LHCN-M2 (cell line): ENCODE data around the gene RAMACL. TPM values are rescaled to one million over a fixed set of nuclear protein-coding genes. Genes with fewer than 3 reads are reported as not detected.
"Not testable (repeated sequence)": the region's sequence is repeated elsewhere in the genome, so short reads cannot be mapped to it uniquely, and the experiment has no call there.

ENCODE experiments used
- DNase-seq: peaks from one replicate; pipeline ENCODE4 v3.0.0-alpha.2; 2012; ENCODE audit warnings: low read depth
- total RNA-seq: library from RNA; depleted of rRNA; stranded (reverse); fragments of >200 nt; gene quantifications from 2 replicates; pipeline ENCODE4 v1.2.3, GENCODE V29; 2014

Gene RAMACL
- total RNA-seq, 1 experiment from 2014 or later: 0.06 TPM

DNA sequence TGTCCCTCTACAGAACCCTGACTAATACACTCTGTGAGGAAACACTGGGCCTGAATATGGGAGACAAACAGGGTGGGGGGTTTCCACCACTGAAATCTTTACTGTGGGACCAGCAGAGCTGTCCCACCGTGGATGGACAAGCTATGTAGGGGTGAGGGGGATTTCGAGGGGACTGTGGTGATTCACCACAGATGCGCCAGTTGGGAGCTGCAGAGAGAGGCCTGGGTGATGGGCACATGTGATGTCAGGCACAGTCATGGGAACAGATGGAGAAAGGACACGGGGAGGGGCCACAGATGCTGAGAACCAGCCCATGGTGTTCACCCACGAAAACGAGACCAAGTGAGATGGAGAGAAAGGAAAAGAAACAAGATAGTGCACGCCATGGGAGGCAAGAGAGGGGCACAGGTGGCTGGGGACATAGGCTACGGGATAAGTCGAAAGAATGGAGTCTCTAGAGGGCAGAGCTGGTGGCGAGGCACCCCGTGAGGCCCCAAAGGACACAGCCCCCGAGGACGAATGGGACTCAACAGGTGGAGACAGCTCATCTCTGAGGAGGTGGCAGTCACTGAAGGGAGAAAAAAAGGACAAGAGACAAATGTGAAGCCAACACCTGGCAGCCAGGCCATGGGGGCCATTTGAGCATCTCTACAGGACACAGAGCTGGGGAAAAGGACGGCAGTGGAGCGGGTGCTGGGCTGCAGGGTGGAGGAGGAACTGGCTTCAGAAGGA, 10.5 kb upstream of the RAMACL start:
- peak; percentile 22 for DNase-seq

DNA sequence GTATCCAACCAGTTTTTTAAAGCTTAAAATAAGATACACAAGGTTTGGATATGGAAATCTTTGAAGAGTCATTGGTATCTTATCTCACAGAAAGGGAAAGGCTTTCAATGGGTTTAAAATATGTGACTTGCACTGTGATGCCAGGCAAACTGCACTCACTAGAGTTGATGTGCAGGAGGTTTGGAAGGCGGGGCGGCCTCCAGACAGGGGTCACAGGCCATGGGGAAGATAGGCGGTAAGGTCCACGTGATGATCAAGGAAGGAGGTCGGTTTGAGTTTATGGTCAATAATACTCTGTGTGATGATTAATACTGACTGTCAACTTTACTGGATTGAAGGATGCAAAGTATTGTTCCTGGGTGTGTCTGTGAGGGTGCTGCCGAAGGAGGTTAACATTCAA, 9.5 kb upstream of the RAMACL start:
- peak; percentile 26 for DNase-seq

DNA sequence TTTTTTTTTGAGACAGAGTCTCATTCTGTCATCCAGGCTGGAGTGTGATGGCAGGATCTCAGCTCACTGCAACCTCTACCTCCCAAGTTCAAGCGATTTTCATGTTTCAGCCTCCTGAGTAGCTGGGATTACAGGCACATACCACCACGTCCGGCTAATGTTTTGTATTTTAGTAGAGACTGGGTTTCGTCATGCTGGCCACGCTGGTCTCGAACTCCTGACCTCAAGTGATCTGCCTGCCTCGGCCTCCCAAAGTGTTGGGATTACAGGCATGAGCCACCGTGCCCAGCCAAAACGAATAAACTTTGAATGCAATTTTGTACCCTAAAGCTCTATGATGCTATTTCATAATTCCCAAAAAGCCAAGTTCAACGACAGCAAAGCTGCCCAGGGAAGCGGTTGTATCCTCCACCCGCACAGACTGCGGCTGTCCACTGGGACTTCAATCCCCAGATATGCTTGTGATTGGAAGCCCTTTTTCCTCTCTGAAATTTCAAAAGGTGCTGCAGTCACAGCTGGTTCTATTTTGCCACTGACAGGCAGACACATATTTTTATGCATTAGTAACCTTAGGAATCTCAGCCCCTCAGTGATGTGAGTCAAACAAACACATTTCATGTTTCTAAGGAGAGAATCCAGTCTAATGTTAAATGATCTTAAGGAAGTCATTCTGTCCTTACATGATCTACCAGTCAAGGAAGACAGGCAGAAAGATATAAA, 8.7 kb upstream of the RAMACL start:
- peak; percentile 87 for DNase-seq

DNA sequence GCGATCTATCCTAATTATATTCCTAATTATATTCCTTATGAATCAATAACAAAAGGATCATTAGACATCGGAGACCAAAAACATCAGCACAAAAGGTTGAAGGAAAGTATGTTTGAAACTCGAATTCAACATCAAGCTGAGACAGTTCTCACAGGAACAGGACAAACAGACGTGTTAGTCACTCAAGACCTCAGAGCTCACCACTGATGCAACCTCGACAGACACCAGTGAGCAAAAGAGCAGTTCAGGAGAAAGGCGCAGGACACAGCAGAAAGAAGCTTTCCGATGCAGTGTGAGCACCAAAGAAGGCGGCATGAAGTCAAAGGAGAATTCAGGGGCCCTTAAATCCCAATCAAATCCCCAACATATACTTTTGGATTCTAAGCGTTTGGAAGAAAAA, 6.3 kb upstream of the RAMACL start:
- DNase-seq: peak; percentile 73

DNA sequence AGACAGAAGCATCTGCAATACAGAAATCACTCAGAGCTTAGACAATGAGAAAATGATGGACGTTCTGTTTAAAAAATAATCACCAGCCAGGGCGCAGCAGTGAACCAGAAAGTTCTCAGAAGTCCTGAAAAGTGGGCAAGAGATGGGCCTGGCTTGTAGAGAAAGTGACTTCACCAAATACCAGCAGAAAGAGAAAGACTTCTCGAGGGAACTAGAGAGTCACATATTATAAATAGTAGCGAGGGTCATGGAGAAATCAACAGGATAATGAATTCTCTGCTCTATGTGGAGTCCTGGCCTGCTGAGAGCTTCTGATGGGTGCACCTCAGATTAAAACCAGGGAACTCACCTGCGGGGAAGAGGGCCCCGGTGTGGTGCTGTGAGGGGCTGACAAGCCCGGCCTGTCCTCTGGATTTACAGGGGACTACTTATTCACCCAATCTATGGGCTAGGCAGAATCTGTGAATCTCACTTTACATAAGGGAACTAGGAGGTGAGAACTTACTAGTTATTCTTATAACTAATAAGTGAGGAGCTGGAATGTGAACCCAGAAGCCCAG, 5.6 kb upstream of the RAMACL start:
- no peak for DNase-seq

DNA sequence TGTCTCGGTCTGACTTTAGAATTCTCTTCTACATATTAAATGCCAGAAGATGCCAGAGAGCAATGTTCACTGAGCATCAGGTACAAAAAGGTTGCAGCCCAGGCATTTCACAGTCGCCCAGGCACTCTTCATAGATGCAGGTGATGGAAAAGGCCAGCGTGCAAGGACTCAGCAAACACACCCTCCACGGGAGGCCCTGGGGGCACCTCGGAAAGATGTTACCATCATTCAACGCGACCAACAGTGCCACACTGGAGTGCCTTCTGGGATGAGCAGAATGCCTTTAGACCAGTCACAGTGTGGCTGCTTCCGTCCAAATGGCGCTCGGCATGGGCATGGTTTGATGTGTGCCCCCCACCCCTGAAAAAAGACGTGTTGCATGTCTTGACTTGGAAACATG, 4.5 kb upstream of the RAMACL start:
- DNase-seq: no peak

DNA sequence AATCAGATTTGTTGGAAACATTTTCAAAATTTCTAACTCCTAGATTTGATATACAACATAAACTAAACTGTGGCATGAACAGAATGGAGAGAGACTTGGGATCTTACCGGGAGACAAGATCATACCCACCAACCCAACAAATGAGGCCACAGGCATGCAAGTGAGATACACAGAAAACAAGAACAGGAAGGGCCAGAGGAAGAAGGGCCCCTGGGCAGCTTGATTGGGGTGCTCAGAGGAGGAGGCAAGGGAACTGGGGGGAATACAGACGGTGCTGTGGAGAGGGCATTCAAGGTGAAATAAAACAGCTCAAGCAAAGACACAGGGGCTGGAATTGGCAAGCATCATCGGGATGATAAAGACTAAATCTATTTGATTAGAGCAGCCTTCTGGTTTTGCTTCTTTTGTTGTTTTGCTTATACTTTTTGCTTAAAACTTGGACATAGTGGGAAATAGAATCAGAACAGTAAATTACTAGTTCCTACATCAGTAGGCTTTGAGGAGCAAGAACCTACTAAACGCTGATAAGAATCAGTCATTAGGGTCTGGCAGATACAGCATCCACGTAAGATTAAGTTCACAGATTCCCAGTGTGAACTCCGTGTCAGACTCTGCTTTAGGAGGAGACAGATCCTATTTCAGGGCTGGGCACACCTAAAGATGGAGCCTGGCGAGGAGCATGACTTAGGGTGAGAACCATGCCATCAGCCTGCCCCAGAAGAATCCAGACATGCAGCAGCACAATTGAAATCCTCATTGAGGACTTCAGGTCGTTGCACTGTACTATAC, 3.5 kb upstream of the RAMACL start:
- no peak for DNase-seq

DNA sequence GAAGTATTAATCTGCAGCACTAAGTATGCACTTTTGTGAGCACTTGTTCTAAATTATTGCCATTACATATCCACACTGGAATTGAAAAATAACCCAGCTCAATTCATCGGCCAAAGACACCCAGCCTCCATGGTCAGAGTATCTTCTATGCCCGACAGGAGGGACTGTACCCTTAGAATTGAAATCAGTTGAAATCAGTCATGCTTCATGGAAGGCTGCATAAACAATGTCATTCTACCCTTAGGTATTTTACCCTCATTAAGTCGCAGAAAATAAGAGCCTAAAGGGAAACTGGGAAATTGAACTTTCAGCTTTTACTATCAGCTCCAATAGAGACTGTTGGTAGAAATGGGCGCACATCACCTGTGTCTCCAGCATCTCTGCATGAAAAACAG, 2.9 kb upstream of the RAMACL start:
- no peak for DNase-seq

DNA sequence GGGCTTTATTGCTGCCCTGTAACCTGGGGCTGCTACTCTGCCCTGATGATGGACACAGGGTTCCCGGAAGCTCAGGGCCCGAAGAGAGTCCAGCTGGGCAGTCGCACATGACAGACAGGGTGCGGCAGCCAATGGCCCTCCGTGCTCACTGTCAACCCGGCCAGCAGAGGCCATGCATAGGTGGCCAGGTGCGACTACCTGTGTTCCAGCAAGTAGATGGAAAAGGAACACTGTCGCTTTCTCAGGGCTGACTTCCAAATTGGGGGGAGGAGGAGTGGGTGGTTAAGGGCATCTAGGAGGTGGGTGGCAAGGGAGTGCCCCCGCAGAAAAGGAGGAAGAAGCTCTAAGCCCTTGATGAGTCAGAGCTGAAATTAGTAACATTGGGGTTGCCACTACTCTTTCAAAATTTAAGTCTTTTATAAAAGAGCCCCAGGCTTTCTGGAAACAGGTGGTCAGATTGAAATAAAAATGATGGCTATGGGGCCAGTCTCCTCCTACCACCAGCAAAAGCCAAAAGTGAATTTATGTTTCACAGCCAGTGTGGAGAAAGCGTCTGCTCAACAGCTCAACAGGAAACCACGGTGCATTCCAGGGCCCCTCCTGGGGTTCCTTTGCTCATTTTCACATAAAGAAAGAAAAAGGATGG, 2.3 kb upstream of the RAMACL start:
- DNase-seq: peak; percentile 83

DNA sequence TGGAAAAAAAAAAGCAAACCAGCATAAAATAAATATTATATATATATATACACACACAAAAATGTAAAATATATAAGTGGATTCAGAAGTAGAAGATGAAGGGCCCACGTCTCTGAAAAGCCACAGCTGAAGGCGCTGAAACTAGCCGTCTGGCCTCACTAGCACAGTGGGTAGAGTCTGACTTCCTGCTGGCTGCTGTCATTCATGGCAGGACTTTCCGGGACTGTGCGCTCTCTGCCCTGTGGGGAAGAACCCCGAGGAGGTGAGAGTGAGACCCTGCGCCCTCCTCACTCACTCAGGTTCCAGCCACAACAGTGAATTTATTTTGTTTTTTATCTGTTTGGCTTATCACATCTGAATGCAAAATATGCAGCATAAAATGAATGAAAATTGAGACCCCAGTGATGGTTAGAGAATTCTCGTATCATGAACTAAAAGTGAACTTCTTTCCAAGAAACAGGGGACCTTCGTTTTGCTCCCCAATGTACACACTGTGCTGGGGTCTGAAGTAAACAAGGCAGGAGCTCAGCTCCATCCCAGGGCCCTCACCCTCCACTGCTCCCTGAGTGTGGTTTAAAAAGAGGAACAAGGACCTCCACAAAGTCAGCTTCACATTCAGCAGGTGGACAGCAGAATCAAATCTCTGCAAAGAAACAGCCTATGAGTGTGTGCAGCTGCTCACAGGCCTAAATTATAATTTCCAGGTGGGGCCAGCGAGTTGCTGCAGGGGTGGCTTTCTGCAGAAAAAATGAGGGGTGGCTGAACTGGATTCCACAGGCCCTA, 1.3 kb upstream of the RAMACL start:
- DNase-seq: no peak

DNA sequence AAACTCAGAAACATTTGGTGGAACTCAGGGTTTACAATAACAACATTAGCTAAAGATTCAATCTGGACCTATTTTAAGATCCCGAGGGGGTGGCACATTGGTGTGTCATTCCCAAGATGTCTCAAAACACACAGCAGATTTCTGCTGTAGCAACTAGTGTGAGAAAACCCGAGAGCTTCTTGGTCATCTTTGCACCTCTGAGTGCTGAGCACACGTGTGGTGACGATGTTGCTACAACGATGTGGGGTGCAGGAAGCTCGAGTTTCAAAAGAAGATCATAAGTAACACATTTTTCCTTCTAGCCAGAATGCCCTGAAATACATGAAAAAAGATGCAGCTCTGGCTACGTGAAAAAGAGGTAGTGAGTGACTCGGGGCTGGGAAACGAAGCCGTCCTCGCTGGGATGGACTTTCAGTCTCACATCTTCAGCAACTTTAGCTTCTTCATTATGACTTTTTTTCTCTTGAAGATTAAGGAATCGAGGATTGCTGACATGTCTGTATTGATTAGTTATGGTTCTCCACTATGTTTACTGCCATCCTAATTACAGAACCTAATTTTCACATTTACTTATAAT, 1.5 kb downstream of the RAMACL start:
- DNase-seq: no peak

DNA sequence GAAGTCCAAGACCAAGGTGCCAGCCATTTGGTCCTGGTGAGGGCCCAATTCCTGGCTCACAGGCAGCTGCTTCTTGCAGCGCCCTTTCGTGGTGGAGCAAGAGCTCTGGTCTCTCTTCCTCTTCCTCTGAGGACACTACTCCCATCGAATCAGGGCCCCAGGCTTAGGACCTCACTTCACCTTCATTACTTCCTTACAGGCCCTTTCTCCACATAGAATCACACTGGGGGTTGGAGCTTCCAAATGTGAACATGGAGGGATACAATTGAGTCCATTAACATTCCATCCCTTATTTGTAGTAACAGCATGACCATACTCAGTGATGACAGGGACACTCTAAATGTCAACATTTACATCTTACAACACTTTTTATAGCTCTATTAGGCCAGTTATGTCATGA, 2.3 kb downstream of the RAMACL start:
- DNase-seq: no peak

DNA sequence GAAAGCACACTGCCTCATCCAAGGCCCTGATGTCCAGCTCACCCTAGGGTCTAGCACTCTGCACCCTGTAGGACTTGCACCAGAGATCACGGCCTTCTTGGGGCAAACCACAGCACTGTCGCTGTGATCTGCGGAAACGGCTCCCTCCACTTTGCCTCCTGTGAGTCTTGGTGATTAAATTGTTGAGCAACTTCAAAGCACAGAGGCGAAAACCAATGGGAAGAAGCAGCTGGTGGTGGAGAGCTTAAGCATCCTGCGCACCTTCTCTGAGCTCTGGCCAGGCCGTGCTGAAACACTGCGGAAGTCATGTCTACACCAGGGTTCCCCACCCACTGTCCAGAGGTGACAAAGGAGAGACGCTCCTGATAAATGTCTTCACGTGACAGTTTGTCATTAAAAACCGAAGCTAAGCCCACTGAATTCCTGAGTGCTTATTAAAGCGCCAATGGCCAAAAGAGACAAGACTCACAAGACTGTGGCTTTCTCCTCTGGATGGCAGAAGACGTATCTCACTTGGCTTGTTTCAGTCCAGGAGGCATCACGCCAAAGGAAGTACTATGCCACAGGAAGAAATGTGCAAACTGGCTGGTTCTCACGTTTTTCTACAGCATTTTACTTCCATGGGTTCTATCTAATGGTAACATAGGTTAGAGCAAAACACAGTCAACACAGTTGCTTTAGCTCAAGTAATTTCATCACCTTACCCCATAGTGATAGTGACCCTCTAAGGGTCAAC, 3.1 kb downstream of the RAMACL start:
- DNase-seq: no peak

DNA sequence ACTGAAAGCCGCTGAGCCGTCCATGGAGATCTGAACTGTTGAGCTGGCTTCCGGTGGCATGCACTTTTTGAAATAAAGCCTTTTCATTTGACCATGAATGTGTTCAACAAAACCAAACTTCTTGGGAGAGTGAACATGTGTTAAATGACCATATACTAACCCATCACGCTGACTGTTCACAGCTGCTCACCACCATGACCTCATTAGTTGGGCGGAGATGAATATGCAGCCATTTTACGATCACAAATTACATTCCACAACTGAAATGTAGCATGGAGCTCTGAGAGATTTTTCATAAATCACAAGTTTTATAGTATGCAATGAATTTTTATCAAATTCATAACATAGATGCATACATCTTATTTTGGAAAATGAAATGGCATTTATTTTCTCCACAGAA, 4.2 kb downstream of the RAMACL start:
- peak; percentile 77 for DNase-seq

DNA sequence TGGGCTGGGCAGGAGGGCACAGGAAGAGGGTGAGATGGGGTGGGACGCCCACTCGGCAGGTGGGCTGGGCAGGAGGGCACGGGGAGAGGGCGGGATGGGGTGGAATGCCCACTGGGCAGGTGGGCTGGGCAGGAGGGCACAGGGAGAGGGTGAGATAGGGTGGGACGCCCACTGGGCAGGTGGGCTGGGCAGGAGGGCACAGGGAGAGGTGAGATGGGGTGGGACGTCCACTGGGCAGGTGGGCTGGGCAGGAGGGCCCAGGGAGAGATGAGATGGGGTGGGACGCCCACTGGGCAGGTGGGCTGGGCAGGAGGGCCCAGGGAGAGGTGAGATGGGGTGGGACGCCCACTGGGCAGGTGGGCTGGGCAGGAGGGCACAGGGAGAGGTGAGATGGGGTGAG, 4.7 kb downstream of the RAMACL start:
- not testable (repeated sequence) for DNase-seq

DNA sequence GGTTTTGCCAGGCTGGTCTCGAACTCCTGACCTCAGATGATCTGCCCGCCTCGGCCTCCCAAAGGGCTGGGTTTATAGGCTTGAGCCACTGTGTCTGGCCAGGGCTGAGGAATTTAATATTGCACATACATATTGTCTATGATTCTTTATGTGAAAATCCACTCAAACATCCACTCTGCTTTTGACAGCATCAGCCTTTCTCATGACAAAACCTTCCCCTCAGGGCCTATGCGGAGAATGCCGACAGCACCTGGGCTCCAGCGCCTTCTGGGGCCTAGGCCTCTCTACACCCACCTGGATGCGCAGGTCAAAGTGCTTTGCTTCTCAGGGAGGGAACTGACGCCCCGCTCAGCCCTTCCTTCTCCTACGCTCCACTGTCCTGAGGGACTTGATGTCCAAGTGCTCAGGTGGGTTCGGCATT, 5.4 kb downstream of the RAMACL start:
- DNase-seq: no peak

DNA sequence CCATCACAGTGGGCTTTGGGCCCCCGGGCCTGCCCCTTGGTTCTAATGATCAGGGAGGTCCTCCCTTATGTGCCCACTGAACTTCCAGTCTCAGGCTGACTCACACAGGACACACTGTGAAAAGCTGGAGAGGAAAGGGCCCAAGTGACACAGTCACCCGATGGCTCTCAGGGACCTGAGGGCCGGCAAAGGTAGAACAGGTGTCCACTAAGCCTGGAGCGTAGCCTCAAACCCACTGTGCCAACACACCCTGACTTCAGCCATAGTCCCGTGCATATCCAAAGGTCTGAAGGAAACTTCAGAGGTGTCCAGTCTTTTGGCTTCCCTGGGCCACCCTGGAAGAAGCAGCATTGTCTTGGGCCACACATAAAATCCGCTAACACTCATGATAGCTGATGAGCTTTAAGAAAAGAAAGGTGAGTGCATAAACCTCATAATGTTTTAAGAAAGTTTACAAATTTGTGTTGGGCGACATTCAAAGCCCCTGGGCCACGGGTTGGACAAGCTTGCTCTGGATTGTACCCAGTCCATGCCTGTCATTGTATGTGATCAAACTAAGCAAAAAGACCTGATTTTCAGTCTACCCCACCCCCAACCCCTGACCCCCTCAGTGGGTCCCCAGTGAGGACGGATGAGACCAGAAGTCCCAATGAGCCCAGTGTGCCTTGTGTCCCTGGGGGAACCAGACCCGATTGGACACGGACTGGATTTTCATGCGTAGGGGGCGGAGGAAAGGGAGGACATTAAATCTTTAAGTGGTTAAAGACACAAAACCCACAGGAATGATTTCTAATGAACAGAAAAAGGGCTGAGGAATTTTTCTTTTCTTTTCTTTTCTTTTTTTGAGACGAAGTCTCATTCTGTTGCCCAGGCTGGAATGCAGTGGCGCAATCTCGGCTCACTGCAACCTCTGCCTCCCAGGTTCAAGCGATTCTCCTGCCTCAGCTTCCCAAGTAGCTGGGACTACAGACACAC, 6.1 kb downstream of the RAMACL start:
- DNase-seq: no peak

DNA sequence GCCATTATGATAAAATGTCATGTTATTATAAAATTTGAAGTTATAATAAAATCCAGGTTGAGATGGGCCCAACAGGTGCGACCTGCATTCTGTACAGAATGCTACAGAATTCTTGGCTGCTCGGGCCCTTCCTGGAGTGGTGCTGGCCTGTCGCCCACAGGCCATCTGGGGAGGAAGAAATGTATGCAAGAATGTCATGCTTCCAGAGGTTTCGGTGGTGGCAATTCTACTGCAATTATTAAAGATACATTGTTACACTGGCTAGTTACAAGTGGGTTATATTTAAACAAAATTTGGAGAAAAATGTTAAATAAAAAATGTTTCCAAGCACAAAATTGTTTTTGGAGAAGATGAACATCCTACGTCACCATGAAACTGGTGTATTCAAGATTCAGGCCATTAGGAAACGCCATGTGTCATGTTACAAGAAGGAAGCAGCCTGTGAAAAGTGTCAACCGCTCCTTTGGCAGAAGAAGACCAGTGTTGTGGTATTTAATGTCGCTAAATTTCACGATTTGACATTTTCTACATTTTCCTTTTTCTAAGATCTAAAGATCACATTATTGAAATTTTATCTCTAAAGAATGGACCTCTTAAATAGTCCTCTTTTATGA, 7.1 kb downstream of the RAMACL start:
- DNase-seq: no peak
